ENCODE results near the gene SNAP29. TPM values are rescaled to one million over a fixed set of nuclear protein-coding genes. Genes with fewer than 3 reads are reported as not detected.
"Not testable (repeated sequence)": the region's sequence is repeated elsewhere in the genome, so short reads cannot be mapped to it uniquely, and the experiment has no call there.

Gene SNAP29
- total RNA-seq, 2 experiments from 2014 or later = 32.3 to 38.5 TPM

DNA sequence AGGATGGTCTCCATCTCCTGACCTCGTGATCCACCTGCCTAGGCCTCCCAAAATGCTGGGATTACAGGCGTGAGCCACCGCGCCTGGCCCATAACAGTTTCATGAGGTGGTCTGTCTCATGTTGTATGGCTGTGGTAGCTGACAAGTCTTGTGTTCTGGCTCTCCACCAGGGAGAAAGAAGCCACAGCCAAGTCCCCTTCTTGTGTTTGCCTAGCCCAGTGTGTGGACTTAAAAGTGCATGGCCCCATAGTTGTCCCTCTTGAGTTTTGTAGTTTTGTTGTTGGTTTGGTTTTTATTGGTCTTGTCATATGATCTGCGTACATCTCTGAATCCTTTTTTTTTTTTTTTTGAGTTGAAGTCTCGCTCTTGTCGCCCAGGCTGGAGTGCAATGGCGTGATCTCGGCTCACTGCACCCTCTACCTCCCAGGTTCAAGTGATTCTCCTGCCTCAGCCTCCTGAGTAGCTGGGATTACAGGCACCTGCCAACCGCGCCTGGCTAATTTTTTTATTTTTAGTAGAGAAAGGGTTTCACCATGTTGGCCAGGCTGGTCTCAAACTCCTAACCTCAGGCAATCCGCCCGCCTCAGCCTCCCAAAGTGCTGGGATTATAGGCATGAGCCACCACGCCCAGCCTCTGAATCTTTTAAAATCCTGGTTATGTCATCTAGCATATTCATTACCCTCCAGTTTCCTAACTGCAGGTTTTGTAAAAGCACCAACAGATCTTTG lies 80.8 kb downstream of the SNAP29 start:
- peaks cover 56% of the 10 kb centered on the region for H3K36me3 Mint-ChIP-seq
- ATAC-seq; H3K27ac Mint-ChIP-seq; H3K4me3 Mint-ChIP-seq; CTCF ChIA-PET; H3K9me3 Mint-ChIP-seq (ENCODE audit: low read depth); H3K27me3 Mint-ChIP-seq; DNase-seq: not testable (repeated sequence)
- H3K4me1 Mint-ChIP-seq = peaks cover 42% of the 10 kb centered on the region

DNA sequence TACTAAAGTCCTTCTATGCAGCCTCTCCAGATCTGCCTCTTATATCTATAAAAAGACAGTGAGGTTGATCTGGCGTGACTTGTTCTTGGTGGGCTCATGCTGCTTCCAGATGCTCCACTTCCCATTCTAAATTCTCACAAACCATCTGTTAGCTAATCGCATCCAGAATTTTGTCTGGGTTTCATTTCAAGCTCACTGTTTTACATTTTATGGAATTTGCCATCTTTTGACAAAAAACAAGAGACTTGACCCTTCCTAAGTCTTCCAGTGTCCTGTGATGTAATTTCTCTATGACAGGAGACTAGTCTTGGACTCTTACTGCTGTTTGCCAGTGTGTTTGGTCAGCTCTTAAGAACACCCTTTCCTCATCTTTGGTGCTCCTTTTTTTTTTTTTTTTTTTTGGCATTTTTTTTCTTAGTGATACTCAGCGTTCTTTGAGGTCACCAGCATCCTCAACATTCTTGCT lies 81.4 kb downstream of the SNAP29 start:
- Mint-ChIP-seq H3K4me3 (no peak overlapping the region), H3K9me3 (ENCODE audit: low read depth) (no peaks in the 10 kb centered on the region), H3K4me1 (peaks cover 42% of the 10 kb centered on the region), H3K27ac (no peak overlapping the region), H3K36me3 (peaks cover 53% of the 10 kb centered on the region), H3K27me3 (no peaks in the 10 kb centered on the region)
- DNase-seq (no peak), ATAC-seq (no peak)
- CTCF ChIA-PET = no interaction called here

Other genes with a start within 250 kb of the SNAP29 start
- not detected for gene SERPIND1, start 84.9 kb upstream of the SNAP29 start, total RNA-seq
- gene PI4KA, start 196 bp upstream of the SNAP29 start, total RNA-seq = 10 to 100 TPM; 84.5 to 99.6 TPM
- gene CRKL, start 58.4 kb downstream of the SNAP29 start, total RNA-seq = 10 to 100 TPM; 89.5 to 90.8 TPM
- gene AIFM3, start 108.2 kb downstream of the SNAP29 start, total RNA-seq = under 1 TPM; 0.66 to 0.67 TPM
- 10 to 100 TPM; 69.3 to 78.0 TPM for gene LZTR1, start 123.3 kb downstream of the SNAP29 start, total RNA-seq
- 10 to 100 TPM; 25.9 to 28.7 TPM for gene THAP7, start 143.1 kb downstream of the SNAP29 start, total RNA-seq
- under 1 TPM; 0.32 to 0.42 TPM for gene P2RX6, start 156.2 kb downstream of the SNAP29 start, total RNA-seq
- under 1 TPM; 0.16 to 0.53 TPM for gene SLC7A4, start 173.6 kb downstream of the SNAP29 start, total RNA-seq
- gene LRRC74B, start 186.9 kb downstream of the SNAP29 start, total RNA-seq = not detected

Data from activated CD8-positive, alpha-beta memory T cell treated with anti-CD3 and anti-CD28 coated beads, Interleukin-2, amount 10 ng/mL, durations not matched to agents 7 days and 5 days (primary cell).